GM18499 (cell line): ENCODE data around the gene GALNT1.
"Not testable (repeated sequence)": the region's sequence is repeated elsewhere in the genome, so short reads cannot be mapped to it uniquely, and the experiment has no call there.

Experiments
- ATAC-seq: cut with Tn5 transposase; IDR thresholded peaks from one replicate; pipeline ENCODE4 v1.9.1; 2021; ENCODE audit warnings: moderate number of reproducible peaks; ENCODE audit not compliant: insufficient read depth, unreplicated experiment

Gene GALNT1

DNA sequence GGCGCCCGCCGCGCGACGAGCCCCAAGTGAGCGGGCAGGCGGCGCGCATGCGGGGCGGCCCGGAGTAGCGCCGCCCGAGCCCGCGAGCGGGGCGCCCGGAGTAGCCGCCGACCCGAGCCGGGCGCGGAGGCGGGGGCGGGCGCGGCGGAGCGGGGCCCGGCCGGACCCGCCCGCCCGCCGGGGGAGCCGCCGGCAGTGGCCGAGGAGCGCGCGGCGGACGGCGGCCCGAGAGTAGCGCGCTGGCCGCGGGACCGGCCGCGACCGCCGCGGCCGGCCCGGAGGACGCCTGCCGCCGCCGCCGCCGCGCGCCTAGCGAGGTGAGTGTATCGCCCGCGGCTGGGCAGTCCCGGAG lies at the start of gene GALNT1:
GALNT1 (plus strand) TSS at position 195 of the 352 bp plus-strand sequence. CDS start 72,923 bp downstream, outside the sequence.
- no peak for ATAC-seq

DNA sequence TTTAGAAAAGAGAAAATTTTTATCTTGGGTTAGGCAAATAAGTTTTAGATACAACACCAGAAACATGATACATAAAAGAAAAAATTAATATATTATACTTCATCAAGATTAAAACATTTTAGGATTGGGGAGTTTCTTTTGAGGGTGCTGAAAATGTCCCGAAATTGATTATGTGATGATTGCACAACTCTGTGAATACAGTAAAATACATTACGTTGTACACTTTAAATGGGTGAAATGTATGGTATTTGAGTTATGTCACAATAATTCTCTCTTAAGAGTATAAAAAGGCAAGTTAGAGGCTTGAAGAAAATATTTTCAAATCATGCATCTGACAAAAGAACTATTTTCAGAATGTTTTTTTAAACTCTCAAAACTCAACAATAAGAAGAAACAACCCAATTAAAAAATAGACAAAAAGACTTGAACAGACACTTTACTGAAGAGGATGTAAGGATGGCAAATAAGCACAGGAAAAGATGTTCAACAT lies 47.6 kb upstream of the GALNT1 start:
- ATAC-seq = no peak

GRCh38 chr18:35535297-35535696 lies 46.2 kb upstream of the GALNT1 start:
- no peak for ATAC-seq

DNA sequence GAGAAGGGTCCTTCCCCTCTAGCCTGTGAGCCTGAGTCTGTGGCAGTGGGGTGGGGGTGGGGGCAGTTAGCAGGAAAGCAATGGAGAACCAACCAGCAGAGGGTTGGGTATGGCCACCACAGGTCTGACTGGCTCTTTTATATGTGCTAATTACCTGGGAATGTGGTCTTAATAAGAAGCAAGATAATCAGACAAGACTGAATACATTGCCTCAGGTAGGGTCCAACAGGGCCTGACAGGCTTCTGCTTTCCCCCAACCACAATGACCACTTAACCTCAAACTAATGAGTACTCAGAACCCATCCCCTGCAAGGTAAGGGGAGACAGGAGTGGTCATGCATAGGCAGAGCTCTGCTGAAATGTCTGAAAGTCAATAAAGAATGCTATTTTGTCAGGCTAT lies 39.2 kb upstream of the GALNT1 start:
- no peak for ATAC-seq

- ATAC-seq = no peak
Observed at GRCh38 chr18:35547008-35547605, 34.4 kb upstream of the GALNT1 start.

GRCh38 chr18:35549564-35549963 lies 32.0 kb upstream of the GALNT1 start:
- no peak for ATAC-seq

DNA sequence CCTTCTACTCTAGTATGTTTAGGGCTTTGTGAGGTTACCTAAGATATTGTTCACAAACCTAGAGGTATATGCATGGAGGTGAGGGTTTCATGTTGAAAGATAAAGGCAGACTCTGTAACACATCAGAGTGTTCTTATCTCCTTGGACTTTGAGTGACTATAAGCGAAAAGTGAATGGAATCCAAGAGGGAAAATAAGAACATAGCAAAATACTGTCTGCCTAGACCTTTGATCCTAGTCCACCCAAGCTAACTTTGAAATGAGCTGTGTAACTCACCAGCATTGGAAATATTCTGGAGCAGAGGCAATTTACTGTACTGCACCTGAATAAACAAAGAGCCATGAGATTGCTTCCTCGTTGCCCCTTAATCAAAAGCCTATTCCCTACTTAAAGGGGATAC lies 28.2 kb upstream of the GALNT1 start:
- no peak for ATAC-seq

DNA sequence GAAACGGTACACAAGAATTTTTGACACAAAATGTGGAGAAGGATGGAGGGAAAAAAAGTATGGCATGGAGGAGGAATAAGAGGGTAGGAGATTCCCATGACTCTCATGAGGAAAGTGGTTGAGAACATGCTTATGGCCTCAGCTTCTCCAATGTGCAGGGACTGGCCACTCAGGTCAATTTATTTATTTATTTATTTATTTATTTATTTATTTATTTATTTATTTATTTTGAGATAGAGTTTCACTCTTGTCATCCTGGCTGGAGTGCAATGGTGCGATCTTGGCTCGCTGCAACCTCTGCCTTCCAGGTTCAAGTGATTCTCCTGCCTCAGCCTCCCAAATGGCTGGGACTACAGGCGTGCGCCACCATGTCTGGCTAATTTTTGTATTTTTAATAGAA lies 26.0 kb upstream of the GALNT1 start:
- ATAC-seq = not testable (repeated sequence)

DNA sequence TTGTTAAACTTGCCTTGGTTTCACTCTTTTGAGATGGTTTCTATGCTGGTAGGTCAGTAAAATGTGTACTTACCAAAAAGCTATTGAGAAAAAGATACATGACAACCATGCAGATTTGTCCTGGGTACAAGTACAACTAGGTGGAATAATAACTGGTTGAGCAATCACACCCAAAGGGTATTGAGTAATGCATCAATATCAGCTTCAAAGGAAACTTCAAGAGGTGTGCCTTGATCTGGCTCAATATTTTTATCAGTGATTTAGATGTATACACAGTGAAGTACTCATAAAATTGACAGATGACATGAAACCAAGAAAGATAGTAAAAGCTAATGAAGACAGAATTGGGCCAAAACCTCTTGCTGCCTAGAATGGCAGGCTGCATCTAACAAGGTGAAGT lies 21.7 kb upstream of the GALNT1 start:
- ATAC-seq = no peak

GRCh38 chr18:35564795-35565453 lies 16.6 kb upstream of the GALNT1 start:
- peak; percentile 83 for ATAC-seq

DNA sequence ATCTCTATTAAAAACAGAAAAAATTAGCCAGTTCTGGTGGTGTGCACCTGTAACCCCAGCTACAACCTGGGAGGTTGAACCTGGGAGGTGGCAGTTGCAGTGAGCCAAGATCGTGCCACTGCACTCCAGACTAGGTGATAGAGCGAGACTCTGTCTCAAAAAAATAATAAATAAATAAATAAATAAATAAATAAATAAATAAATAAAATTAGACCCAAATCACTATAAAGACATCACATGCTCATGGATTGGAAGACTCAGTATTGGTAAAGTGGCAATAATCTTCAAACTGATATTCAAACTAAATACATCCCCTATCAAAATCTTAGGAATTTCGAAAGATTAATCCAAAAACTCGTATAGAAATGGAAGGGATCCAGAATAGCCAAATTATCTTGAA lies 15.5 kb upstream of the GALNT1 start:
- ATAC-seq = no peak

- ATAC-seq = no peak
Observed at GRCh38 chr18:35570182-35570581, 11.4 kb upstream of the GALNT1 start.

- no peak for ATAC-seq
Observed at GRCh38 chr18:35571138-35571537, 10.4 kb upstream of the GALNT1 start.

DNA sequence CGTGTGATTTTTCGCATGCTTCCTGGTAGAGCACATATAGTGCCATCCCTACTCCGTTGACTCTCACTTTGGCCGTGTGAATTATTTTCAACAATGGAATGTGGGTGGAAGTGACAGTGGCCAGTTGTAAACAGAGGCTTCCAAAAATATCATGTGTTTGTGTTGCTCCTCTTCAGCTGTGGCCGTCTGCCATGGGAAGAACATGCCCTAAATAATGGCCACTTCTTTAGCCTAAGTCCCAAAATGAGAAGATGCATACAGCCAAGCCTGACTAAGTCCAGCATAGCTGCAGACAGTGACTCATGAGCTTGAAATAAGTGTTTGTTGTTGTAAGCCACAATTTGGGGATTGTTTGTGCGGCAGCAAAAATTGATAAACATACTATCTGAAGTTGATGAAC lies 8.9 kb upstream of the GALNT1 start:
- no peak for ATAC-seq

- no peak for ATAC-seq
Observed at GRCh38 chr18:35573531-35573930, 8.0 kb upstream of the GALNT1 start.

DNA sequence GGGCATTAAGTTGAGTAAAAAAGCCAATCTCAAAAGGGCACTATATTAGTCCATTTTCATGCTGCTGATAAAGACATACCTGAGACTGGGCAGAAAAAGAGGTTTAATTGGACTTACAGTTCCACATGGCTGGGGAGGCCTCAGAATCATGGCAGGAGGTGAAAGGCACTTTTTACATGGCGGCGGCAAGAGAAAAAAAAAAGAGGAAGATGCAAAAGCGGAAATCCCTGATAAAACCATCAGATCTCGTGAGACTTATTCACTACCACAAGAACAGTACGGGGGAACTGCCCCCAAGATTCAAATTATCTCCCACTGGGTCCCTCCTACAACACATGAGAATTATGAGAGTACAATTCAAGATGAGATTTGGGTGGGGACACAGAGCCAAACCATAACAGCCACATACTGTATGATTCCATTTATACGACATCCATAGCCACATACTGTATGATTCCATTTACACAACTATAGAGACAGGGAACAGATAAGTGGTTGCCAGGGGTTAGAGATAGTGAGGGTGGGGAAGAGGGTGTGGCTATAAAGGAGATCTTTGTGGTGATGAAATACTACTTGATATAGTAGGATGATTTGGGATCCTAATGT lies 5.2 kb upstream of the GALNT1 start:
- not testable (repeated sequence) for ATAC-seq

DNA sequence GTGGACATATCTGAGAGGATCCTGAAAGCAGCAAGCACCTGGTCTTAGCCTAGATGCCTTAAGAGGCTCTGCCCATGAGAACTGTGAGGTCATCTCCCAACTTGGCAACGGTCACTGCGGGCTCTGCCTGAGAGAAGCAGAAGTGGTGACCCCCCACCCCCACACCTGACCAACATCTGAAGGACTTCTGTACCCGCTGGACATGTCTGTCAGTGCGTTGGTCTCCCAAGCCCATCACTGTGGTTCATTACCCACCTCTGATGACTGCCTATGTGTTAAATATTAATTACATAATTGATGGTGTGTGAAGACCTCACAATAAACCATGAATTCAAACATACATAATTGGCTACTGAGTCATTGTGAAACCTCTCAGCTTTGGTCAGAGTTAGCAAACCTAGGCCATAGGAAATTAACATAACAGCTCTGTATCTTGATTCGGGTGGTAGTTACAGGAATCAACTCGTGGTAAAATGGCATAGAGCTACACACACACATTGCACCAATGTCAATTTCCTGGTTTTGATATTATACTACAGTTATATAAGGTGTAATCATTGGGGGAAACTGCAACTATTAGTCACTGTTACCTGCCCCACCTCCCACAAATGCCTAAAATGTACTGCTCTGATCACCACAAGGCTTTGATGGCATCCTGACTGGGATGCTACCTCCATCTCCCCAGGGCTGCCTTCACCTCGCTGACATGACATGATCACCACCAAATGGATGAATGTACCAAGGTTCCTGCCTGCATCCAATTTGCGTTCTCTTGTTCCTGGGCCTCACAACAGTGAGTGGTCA lies 4.3 kb upstream of the GALNT1 start:
- ATAC-seq = peak; percentile 46

GRCh38 chr18:35578481-35578880 lies 3.1 kb upstream of the GALNT1 start:
- ATAC-seq = no peak

DNA sequence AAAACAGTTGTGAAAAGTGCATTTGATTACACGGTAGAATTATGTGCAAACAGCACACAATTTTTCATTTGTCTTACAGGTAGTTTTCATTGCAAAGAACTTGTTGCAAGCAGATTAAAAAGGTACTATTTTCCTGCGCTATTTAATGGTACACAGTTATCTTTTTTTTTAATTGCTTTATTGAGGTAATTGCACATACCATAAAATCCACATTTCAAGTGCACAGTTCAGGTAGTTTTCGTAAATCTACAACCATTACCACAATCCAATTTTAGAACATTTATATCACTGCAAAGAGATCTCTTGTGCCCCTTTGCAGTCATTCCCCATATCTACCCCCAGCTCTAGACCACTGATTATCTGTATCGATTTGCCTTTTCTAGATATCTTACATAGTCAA lies 2.6 kb upstream of the GALNT1 start:
- ATAC-seq = no peak

- ATAC-seq = no peak
Observed at GRCh38 chr18:35580701-35581539, 620 bp upstream of the GALNT1 start.
